Activated T-cell treated with anti-CD3 and anti-CD28 coated beads for 24 hours (primary cell): ENCODE measurements around the gene COL18A1.
"Not testable (repeated sequence)": the region's sequence is repeated elsewhere in the genome, so short reads cannot be mapped to it uniquely, and the experiment has no call there.

Experiments
- DNase-seq: peaks from one replicate; pipeline ENCODE4 v3.0.0-alpha.2; 2020; ENCODE audit warnings: low read depth

The COL18A1 gene

GRCh38 chr21:45441431-45442255 is 36.7 kb downstream of the COL18A1 start:
- no peak for DNase-seq

DNA sequence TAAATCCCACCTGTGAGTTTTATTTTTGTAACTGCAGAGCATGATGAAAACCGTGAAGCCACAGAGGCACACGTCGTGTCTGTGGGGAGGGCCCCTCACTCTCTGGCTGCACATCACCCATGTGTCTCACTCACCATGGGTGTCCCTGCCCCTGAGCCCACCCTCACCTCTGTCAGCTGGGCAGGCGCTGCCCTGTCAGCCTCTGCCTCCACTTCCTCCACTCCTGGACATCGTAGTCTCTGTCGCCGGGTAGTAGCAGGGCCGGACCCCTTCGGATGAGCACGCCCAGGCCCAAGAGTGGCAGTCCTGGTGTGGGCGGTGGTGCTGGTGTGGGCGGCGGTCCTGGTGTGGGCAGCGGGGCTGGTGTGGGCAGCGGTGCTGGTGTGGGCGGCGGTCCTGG is 37.3 kb downstream of the COL18A1 start:
- no peak for DNase-seq

DNA sequence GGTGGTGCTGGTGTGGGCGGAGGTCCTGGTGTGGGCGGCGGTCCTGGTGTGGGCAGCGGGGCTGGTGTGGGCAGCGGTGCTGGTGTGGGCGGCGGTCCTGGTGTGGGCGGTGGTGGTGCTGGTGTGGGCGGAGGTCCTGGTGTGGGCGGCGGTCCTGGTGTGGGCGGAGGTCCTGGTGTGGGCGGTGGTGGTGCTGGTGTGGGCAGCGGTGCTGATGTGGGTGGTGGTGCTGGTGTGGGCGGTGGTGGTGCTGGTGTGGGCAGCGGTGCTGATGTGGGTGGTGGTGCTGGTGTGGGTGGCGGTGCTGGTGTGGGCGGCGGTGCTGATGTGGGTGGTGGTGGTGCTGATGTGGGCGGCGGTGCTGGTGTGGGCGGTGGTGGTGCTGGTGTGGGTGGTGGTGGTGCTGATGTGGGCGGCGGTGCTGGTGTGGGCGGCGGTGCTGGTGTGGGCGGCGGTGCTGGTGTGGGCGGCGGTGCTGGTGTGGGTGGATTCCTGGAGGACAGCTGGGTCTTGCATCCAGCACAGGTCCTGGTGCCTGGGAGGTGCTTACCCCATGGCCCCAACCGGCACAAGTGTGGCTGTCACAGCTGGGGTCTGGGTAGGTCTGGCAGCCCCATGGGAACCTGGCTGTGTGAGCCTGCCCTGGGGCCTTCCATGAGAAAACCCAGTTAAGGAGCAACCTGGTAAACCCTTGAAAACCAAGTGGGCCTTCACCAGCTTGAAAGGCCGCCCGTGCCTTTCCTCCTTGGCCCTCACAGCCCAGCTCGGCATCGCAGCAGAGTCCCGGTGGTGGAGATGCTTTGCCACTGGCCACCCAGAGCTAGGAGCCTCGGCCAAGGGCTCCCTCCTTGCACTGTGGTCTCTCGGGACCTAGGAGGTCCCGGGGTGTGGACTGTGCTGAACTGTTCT is 38.0 kb downstream of the COL18A1 start:
- not testable (repeated sequence) for DNase-seq

GRCh38 chr21:45443595-45444181 is 38.7 kb downstream of the COL18A1 start:
- DNase-seq = no peak

DNA sequence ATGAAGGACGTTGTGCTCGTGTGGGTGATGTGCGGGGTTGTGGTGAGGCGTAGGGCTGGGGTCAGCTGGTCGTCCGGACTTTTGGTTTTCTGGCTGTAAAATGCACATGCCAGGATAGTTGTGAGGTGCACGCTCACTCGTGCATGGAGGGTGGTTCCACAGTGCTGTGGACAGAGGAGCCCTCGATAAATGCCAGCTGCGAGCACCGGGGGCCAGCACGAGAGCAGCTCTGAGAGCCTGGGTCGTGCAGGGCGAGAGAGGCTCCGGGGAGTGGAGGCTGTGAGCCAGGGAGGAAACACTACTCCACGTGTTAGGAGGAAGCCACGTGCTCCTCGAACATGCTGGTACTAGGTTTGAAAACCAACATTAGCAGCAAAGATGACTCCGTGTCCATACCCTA is 39.4 kb downstream of the COL18A1 start:
- no peak for DNase-seq

GRCh38 chr21:45445369-45445768 is 40.4 kb downstream of the COL18A1 start:
- no peak for DNase-seq

DNA sequence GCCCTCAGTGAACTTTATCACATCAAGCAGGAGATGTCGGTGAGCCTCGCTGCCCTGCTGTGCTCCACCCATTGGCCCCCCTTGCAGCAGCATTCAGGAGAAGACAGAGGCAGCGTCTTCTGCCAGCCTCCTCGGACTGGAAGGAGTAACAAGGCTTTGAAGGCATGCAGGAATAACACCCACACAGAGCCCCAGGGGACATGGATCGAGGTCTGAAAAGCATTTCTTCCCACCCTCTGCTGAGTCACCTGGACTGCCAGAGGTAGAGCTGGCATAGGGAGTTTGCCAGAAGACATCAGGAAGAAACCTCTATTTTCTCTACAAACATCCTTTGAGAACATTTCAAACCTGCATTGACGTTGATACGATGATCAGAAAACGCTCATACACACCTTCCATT is 42.9 kb downstream of the COL18A1 start:
- no peak for DNase-seq

GRCh38 chr21:45448283-45448809 is 43.4 kb downstream of the COL18A1 start:
- no peak for DNase-seq

- no peak for DNase-seq
Measured at GRCh38 chr21:45448810-45449657, 44.1 kb downstream of the COL18A1 start.

DNA sequence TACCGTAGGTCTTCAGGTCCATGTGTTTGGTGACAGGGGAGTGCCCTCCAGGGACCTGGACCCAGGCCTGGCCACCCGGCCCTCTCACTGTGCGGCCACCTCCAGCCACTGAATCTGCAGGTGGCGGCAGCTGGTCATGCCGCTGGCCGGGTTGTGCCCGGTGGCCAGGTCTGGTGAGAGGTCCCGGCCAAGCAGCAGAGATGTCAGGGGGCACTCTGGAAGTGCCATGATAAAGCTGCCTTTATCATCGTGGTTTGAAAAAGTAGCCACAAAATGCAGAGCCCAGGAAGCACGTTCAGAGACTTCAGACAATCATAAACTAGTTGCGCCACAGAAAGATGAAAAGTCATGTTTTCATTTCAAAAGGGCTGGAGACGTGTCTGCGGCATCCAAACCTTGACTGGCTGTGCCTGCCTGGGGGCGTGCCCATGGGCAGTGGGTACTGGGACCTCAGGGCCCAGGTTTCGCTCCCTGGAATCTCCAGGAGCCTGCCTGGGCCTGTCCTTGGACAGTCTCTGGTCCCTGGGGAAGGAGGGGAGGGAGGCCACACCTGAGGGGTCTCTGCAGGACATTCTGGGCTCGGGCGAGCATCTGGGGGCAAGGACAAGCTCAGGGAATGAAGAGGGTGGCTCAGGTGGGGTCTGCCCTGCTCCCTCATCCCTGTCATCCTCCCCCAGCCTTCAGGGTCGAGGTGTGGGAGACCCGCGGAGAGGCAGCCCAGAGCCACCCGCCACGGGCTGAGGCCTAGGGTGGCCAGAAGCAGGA is 44.9 kb downstream of the COL18A1 start:
- no peak for DNase-seq

DNA sequence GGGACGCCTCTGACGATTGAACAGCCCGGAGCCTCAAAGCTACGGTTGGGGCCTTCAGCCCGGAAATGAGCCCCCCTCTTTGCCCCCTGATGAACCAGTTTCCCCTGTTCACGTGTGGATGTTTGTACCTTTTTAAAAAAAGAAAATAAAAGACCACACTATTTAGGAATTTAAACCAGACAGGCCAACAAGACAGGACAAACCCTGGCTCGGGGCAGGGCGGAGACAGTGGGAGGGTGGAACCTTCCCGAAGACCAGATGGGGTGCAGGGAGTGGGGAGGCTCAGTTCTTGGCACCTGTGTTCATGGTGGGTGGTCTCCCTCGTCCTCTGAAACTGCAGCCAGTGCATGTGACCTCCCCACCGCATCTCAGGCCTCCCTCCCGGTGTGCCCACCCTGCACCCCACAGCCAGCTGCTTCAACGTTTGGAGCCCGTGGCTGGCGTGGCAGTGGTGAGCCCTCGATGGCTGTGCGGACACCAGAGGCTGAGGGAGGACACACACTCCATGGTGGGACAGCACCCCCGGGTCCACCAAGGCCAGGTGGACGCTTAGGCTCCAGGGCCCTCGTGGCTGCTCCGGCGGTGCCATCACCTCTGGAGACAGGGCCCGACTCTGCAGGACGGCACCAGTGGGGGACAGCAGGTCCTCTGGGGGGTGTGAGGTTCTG is 45.6 kb downstream of the COL18A1 start:
- no peak for DNase-seq

GRCh38 chr21:45451091-45451740 is 46.3 kb downstream of the COL18A1 start:
- DNase-seq = no peak

DNA sequence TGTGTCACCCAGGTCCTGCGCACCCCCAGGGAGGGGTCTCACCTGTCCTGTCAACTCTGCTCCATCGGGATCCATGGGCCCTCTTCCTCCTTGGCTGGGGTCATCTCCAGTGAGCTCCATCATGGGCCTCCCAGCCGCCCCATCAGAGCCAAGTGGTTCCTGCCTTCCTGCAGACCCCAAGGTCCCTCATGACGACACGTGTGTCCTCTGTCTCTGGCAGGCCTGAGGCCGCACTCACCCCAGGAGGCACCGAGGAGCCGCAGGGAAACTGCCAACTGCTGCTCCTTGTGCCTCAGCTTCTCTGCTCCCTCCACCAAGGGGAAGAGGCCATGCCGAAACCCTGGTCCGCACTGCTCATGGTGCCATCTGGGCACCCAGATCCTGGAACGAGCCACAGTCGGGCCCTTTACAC is 46.8 kb downstream of the COL18A1 start:
- no peak for DNase-seq

GRCh38 chr21:45452696-45453307 is 47.8 kb downstream of the COL18A1 start:
- DNase-seq = no peak

DNA sequence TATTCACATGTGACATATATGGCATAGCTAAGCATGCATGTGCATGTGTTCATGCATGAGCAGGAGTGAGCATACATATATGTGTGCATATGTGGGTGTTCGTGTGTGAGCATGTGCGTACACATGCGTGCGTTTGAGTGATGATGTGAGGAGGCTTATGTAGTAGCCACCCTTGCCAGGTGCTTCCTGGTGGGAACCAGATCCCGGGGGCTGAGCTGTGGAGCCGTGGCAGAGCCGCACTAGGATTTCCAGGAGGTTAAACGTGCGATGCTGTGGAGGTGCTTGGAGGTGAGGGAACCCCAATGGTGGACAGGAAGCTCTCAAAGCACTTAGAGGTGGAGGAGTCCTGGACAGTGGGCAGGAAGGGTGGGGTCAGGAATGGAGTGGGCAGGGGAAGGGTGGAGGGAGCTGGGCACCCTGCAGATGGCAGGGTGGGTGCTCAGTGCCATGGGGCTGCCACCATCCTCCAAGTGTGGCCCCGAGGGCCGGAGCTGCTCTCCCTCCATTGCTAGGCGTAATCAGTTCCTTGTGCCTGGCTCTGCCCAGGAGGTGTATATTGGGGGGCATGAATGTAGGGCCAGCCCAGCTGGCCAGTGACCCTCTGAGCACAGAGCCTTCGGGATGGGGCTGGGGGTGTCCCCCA is 48.5 kb downstream of the COL18A1 start:
- no peak for DNase-seq

- DNase-seq = no peak
Measured at GRCh38 chr21:45454060-45454925, 49.3 kb downstream of the COL18A1 start.

GRCh38 chr21:45454926-45455673 is 50.1 kb downstream of the COL18A1 start:
- no peak for DNase-seq
